HG03520 (cell line): ENCODE data around the gene TYMS.

Experiments used
- ATAC-seq: cut with Tn5 transposase; IDR thresholded peaks from one replicate; pipeline ENCODE4 v1.9.1; 2021; ENCODE audit warnings: mild to moderate bottlenecking, moderate library complexity; ENCODE audit not compliant: unreplicated experiment

TYMS gene

GRCh38 chr18:710418-711300 lies 53.2 kb downstream of the TYMS start:
- ATAC-seq: no peak

GRCh38 chr18:711310-711656 lies 53.8 kb downstream of the TYMS start:
- peak; percentile 4 for ATAC-seq

GRCh38 chr18:711657-712400 lies 54.4 kb downstream of the TYMS start:
- ATAC-seq: peak; percentile 63

- peak; percentile 88 for ATAC-seq
Observed at GRCh38 chr18:712401-713134, 55.1 kb downstream of the TYMS start, which contains the start of gene ENOSF1. ENOSF1 (minus strand) TSS chr18:712630; CDS start chr18:712587, 43 bp downstream.

GRCh38 chr18:713135-713490 lies 55.7 kb downstream of the TYMS start:
- no peak for ATAC-seq

- no peak for ATAC-seq
Observed at GRCh38 chr18:715626-716025, 58.2 kb downstream of the TYMS start.

GRCh38 chr18:717003-717402 lies 59.5 kb downstream of the TYMS start:
- no peak for ATAC-seq
